GM13977 (cell line): ENCODE data around the gene TAGLN.

Experiments
- DNase-seq: peaks from one replicate; pipeline ENCODE4 v3.0.0; 2012; ENCODE audit warnings: low spot score
- in situ Hi-C: fragments of 300-500 bp; cut with MboI; formaldehyde crosslinking; loops from one replicate; pipeline ENCODE4 v1.12.0; 2022; ENCODE audit warnings: low sequenced_read_pairs, low pct_unique_long_range_greater_than_20kb, mixed read lengths, inconsistent platforms; ENCODE audit not compliant: unreplicated experiment
- TF ChIP-seq, protein P1 (sequence below): IDR thresholded peaks from 2 replicates; pipeline ENCODE4 v1.5.1; 2012; ENCODE audit warnings: mild to moderate bottlenecking, control low read depth; ENCODE audit not compliant: insufficient read depth; ENCODE audit errors: extremely low read depth, missing control alignments

The TAGLN gene

DNA sequence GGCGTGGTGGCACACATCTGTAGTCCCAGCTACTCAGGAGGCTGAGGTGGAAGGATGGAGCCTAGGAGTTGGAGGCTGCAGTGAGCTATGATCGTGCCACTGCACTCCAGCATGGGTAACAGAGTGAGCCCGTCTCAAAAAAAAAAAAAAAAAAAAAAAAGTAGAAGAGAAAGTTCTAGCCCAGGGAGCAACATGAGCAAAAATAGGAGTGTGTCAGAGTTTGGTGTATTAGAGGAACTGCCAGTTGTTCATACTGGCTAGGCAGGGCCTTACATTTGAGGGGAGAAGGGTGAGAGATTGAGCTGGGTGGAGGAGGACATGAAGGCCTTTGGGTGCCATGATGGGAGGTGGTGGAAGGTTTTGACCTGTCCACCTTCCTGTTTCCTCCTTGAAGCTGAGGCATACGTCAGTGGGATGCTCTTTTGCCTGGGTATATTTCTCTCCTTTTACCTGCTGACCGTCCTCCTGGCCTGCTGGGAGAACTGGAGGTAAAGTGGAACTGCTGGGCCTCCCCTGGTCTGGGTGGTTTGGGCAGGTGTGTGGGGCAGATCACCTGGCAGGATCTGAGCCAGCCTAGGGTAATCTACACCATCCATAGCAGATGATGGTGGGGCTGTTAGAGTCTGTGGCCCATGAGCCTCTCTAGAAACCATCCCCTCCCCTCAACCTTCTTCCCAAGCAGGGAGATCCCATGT is 13.3 kb upstream of the TAGLN start:
- in situ Hi-C loops, result no loop called here
- TF ChIP-seq, protein P1, sequence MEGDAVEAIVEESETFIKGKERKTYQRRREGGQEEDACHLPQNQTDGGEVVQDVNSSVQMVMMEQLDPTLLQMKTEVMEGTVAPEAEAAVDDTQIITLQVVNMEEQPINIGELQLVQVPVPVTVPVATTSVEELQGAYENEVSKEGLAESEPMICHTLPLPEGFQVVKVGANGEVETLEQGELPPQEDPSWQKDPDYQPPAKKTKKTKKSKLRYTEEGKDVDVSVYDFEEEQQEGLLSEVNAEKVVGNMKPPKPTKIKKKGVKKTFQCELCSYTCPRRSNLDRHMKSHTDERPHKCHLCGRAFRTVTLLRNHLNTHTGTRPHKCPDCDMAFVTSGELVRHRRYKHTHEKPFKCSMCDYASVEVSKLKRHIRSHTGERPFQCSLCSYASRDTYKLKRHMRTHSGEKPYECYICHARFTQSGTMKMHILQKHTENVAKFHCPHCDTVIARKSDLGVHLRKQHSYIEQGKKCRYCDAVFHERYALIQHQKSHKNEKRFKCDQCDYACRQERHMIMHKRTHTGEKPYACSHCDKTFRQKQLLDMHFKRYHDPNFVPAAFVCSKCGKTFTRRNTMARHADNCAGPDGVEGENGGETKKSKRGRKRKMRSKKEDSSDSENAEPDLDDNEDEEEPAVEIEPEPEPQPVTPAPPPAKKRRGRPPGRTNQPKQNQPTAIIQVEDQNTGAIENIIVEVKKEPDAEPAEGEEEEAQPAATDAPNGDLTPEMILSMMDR, result no peak
- DNase-seq, result peak; percentile 65

DNA sequence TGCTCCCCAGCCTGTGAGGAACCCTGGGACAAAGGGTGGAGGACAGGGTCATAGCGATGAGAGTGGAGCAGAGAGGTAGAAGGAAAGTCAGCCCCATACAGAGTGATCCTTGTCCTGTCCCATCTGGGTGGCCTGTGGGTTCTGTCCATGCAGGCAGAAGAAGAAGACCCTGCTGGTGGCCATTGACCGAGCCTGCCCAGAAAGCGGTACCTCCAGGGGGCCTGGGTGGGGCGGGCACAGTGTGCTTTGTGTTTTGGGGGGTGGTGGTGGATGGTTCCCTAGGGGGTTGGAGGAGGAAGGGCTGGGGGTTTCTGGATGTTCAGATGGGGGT is 12.8 kb upstream of the TAGLN start:
- TF ChIP-seq, protein P1, result no peak
- in situ Hi-C loops, result no loop called here
- DNase-seq, result peak; percentile 13

DNA sequence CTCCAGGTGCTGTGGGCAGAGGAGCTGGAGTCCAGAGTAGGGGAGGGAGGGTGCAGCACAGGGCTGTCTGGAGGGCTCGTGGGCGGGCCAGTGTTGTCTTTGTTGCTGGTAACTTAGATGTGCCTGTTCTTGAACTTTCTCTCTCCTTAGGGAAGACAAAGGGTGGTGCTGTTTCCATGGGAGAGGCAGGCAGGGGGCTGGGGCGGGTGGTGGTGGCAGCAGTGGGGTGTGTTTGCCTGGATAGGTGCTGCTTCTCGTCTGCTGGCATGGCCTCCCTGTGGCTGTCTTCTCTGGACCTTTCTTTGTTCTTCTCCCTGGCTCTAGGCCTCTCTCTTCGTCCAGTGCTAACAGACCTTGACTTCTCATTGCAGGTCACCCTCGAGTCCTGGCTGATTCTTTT is 12.2 kb upstream of the TAGLN start:
- in situ Hi-C loops, result no loop called here
- TF ChIP-seq, protein P1, result no peak
- peak; percentile 14 for DNase-seq

DNA sequence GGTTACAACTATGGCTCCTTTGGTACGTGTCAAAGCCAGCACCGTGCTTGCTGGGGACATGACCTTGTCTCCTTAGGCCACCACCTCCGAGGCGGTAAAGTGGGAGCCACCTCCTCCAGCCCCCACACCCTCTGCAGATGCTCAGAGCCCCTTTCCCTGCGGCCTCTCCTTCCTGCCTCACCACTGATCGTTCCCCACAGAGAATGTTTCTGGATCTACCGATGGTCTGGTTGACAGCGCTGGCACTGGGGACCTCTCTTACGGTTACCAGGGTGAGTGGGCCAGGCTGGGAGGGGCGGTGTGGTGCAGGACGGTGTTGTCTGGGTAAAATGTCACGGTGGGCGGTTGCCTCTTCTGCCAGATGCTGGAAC is 11.8 kb upstream of the TAGLN start:
- TF ChIP-seq, protein P1, result no peak
- DNase-seq, result peak; percentile 7
- in situ Hi-C loops, result no loop called here

DNA sequence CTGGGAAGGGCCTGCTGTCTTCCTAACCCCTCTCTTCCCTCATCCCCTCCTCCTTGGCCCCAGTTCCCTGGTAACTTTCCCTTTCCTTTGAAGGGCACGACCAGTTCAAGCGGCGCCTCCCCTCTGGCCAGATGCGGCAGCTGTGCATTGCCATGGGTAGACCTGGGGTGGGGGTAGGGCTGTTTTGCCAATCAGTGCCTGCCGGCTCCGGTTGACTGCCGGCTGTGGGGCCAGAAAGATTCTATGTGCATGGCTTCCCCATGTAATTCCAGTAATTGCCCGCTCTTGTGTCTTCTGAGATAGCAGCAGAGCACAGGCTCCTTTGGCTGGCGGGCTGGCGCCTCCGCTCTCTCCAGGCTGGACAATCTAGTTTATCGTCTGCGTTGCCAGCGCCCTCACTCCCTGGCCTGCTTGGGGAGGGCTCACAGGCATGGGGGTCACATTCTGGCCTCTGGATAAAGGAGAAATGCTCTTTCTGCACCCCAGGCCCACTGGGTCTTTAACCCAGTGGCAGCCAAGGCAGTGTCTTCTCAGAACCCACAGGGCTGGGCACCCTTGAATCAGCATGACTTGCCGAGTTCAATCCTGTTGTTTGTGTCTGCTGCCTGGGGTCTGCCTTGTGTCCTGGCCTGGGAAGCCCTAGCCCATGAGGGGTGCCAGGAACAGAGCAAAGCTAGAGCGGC is 11.2 kb upstream of the TAGLN start:
- TF ChIP-seq, protein P1, result no peak
- in situ Hi-C loops, result no loop called here
- DNase-seq, result peak; percentile 20

DNA sequence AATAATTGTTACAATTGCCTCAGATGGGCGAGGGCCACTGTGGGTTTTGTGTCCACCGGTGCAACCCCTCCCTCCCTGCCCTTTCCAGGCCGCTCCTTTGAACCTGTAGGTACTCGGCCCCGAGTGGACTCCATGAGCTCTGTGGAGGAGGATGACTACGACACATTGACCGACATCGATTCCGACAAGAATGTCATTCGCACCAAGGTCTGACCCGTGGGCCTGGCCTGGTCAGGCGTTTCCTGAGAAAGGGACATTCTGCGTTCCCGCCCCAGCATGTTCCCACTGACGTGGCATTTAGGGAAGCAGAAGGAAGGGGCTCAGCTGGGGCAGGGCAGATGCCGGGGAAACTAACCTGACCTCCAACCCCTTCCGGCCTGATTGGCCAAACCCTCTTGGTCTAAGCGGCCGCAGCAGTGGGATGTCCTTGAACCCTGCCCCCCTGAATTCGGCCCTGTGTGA is 10.5 kb upstream of the TAGLN start:
- in situ Hi-C loops, result no loop called here
- peak; percentile 21 for DNase-seq
- TF ChIP-seq, protein P1, result no peak
